Dedifferentiated amniotic fluid mesenchymal stem cell (primary cell): ENCODE results near the gene MYO1E.

Source experiments
- DNase-seq: peaks from one replicate; pipeline ENCODE4 v3.0.0-alpha.2; 2016; ENCODE audit errors: extremely low spot score

Gene MYO1E

DNA sequence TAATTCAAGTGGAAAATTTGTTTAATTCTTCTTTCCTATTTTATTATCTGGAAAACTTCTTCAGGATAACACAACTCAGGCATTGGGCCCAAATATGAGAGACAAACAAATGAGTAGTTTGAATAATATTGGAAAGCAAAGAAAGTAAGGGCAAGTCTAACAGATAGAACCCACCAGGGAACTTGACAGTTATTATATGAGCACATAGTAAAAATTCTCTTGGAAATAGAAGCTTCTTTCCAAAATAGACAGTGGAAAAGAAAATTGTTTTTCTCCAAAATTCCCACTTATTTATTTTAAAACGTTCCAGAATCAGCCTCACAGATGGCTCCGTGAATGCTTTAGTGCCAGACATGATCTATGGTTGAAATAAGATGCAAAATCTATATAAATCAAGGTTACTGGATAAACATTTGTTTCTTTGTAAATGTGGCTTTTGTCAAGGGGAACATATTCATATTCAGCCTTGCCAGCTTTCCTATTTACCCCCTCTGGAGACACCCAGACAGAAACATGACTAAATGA, 142.1 kb downstream of the MYO1E start:
- no peak for DNase-seq

DNA sequence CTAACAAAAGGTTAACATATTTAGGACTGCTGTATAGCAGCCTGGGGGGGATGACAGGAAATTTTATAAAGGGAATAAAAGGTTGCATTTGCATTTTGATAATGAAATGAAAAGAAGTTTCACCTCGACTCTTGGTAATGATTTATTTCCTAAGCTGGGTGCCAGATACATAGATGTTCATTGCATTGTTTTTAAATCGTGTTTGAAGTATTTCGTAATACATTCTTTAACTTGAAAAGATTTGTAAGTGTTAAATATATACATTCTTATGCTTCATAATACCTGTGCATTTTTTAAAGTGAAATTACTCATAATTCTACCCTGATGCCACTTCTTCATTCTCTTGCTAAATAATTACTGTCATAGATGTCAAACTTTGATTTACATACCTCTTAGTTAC, 143.2 kb downstream of the MYO1E start:
- DNase-seq: no peak

DNA sequence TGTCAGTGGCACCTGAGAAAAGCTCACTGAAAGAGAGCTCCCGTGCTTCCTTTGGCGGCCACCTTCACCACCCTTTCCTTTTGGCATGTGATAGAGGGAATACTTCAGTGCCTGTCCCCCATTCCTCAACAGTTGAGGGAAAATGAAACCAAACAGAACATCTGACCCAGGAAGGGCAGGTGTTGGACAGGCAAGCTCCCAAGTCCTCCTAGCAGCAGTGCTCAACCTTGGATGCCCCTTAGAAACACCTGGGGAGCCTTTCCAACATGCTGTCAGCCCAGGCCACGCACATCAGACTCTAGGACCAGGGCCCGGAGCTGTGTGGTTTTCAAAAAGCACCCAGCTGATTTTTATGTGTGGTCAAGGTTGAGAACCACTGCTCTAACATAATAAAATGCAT, 143.7 kb downstream of the MYO1E start:
- no peak for DNase-seq

DNA sequence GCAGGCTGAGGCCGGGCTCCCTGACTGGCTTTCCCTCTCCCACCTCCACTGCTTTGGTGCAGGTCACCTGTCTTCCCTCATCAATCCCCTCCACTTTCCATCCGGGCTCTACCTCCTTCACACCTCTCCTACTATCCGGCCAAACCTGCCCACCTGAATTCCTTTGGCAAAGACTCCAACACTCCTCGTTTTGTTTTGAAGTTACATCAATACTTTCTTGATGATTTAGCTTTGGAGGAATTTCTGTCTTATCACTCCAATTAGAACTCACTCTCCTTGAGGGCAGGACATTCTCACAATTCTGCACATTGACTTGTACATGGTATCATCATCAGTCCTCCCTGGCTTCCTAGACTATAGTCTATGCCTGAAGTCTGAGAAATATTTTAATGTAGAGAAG, 145.7 kb downstream of the MYO1E start:
- no peak for DNase-seq

DNA sequence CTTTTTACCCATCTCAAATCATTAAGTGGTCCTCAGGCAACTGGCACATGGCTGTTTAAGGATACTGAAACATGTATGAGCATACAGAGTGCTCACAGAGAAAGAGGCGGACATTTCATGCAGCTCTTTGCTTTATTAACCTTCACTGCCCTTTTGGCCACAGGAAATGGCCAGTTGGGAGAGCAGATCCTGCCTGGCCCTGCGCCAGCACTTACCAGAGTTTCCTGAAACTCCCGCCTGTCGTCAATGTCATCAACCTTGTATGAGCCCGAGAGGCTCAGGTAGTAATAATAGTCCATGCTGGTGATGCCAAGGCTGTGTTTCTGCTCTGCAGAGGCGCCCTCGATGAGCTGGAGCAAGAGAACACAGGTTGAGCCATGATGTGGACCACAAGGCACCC, 148.2 kb downstream of the MYO1E start:
- DNase-seq: no peak

DNA sequence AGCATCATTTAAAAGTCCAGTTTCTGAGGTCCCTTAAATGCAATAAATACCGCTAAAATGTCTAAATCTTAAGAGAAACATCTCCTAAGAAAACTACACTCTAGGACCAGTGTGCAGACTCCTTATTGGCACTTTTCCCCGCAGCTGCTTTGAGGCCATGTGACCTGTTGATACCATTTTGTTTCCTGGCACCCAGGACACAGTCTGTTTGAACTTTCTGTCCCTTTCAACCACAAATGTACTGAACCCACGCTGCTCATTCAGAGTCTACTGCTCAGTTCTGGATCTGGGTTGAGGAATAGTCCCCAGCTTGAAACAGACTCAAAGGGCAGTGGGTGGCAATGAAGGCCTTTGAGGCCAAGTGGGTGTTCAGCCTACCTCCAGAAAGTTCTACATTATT, 148.9 kb downstream of the MYO1E start:
- DNase-seq: no peak

DNA sequence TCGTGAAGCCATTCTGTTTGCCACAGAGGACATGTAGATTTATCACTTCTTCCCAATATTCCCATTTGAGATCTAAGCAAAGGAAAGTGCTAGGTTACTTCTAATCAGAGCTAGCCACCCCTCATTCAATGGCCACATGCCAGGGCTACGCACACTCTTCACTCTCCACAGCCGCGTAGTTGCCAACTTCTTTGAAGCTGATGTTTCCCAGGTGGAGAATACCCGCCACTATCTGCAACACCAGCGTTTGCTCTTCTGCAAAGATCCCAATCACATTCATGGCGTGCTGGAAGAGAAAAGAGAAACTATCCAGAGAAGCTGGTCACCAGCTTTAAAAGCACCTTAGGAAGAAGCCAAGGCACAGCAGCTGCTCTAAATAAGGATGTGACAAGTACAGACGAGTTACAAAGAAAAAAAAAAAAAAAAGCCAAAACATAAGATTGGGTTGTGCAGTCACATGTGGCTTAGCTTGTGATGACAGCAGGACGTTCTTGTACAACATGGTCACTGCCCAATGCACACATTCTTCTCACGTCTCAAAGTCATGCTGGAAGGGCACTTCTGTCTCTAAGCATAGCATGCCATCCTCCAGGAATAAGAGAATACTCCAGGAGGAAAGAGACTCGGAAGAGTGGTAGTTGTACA, 149.6 kb downstream of the MYO1E start:
- DNase-seq: no peak

DNA sequence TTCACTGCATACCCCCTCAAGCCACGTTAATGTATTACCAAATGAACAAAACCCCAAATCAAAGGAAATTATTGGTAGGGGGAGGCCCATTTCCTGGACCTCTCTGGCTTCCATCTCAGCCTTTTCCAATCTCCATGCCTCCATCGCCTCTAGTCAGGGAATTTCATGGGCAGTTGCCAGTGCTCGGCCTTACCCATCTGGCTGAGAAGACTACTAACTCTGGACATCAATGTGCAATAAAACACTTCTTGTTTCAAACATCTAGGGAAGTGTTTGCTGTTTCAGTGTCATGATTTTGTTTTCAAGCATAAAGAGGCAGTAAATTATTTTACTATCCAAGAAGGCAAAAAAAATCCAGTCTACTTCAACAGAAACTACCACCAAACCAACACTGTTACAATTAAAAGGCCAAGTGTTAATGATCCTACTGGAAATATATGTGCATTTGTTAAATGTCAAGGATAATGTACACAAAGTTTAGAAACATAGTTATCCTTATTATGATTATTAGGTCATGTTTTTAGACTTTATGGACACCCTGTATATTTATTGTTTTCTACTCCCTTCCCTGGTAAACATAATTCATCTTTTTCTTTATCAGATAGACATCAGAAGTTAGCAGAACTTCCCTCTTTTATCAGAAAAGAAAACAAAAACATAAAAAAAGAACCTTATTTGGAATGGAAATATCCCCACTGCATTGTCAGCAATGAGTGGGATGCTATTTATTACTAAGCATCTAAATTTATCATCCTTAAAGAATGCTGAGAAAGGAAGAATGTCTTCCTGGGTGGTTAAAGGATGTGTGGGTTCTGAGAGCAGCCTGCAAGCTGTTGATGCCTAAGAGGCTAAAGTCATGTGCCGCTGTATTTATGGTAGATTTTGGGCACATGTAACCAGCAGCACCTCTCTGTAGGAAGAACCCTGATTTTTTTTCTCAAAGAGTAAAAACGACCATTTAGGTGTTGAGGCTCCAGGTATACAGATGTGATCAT, 150.9 kb downstream of the MYO1E start:
- peak; percentile 69 for DNase-seq

DNA sequence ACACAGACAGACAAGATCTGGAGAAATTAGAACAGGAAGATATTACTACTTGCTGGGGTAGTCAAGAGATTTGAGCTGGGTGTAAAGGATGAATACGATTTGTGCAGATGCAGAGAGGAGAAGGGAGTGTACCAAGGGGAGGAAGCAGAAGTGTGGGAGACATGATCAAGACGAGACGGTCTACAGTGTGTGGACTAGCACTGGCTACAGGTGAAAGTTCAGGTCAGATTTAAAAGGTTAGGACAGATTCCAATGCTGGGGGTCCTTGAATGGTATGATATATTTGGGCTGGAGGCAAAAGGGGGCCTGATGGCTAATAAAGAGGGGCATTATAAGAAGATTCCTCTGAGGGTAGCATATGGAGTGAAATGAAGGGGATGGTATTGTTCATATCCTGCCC, 154.0 kb downstream of the MYO1E start:
- DNase-seq: no peak

DNA sequence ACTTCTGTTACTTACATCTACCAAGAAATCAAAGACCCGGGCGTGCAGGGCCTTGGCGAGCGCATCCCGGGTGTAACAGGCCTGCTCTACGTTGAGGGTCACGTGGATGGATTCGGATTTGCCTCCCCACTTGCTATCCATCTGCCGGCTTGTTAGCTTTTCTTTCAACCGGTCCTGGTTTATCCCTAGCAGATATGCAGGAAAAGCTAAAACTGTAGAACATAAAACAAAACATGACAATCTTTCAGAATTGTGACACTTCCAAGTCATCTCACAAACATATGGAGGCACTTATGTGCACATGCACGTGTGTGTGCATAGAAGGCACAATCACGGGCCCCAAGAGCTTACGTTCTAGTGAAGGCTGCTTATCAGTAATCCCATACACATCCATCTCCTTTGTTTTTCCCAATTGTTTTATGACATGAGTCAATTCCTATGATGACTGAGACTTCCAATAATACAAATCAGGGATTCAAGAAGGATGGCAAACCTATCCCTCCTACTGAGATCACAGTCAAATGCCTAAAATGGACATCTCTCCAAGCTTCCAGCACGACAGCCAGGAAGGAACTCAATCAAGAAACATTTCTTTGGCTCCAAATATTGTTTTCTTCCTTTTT, 154.7 kb downstream of the MYO1E start:
- no peak for DNase-seq

DNA sequence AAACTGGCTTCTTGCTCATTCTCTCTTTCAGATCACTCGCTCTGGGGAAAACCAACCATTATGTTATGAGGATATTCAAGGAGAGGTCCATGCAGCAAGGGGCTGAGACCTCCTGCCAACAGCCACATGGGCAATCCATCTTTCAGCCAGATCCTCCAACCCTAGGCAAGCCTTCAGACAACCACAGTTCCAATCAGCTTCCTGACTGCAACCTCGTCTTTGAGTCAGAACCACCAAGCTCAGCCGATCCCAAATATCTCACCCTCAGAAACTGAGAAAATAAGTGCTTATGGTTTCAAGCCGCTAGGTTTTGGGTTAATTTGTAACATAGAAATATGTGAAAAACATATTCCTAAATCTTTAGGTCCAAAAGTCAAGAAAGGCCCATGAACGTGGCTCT, 155.8 kb downstream of the MYO1E start:
- DNase-seq: no peak

DNA sequence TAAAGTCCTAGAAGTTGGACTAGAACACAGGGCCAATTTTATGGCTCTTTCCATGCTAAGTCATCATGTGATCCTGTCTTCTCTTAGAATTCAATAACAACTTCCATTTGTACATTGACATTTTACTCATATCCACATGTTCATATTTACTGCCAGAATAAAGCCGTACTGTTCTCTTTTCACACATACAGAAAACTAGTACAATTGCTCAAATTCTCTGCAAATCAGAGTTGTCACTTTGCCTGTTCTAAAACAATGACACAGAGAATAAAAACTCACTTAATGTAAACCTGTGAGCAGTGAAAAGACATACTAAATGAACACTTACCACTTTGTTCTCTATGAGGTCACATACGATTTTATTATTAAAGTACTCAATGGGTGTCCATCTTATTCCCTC, 162.5 kb downstream of the MYO1E start:
- no peak for DNase-seq

DNA sequence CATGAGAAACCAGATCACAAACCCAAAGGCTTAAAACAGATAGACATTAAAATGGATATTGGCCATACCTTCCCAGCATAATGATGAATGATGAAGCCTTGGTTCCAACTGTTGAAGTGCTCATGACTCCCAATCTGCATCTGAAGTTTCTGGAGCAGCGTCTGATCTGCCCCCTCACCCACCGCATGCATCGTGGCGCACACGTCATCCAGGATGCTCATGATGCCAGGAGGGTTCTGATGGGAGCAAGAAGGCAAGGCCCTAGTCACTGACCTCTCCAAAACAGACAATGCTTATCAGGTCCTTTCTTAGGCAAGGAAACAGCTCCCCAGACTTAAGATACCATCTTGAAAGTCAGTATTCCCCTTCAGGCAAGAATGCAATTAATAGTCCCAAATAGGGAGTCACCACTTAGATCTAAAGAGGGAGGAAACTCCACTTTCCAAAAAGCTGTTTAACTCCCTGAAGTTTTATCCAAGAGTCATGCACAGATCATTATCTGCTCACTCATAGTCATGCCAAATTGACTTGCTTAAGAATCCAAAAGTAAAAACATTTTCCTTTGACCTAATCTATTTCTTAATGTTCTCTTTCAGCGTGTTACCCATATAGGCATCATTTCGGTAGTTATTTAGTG, 163.9 kb downstream of the MYO1E start:
- peak; percentile 30 for DNase-seq

DNA sequence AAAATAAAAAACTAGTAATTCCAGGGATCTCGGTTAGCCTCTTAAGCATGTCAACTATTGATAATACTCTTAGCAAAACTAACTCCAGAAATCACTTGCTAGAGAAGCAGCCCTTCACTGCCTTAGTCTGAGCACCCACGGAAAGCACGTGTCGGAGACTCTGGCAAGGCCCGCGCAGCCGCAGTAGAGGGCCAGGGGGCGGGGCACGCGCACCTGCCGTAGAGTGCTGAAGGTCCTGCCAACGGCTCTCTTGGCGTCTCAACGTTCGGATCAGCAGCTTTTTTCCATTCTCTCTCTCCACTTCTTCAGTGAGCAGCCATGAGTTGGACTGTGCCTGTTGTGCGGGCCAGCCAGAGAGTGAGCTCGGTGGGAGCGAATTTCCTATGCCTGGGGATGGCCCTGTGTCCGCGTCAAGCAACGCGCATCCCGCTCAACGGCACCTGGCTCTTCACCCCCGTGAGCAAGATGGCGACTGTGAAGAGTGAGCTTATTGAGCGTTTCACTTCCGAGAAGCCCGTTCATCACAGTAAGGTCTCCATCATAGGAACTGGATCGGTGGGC, 166.0 kb downstream of the MYO1E start, which contains the start of gene LDHAL6B:
LDHAL6B (plus strand) TSS at position 221 of the 561 bp plus-strand sequence; CDS start at position 319, 98 bp downstream.
- no peak for DNase-seq

DNA sequence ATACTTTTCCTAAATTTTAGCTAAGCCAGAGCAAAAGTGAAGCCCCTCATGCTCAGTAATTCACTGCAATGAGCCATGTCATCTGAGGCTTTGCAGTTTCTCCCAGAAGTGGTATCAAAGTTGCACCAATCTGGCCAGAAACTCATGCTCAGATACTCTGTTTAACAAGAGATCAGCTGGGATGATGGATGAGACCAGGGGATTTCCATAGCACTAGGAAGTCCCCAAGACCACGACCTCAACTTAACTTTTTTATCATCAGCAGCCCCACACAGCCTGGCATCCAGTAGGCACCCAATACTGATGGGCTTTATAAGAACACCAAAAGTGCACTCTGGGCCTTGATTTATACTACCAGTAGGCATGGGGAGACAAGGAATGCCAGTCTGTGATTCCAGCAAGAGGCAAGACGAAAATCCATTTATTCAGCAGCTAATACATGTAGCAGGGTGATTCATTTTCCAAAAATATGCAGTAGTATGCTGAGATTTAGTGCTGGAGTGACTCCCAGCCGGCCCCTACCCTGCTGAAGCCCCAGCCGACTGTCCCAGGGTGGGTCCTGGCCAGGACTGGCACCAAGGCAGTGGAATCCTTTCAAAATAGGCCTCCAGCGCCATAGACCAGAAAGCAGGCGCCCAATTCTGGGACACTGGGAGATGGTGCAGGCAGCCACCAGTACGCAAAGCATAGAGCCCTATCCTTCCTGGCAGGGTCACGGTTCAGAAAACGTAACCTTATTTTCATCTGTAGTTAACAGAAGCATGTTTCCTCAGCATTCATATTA, 166.6 kb downstream of the MYO1E start:
- no peak for DNase-seq

DNA sequence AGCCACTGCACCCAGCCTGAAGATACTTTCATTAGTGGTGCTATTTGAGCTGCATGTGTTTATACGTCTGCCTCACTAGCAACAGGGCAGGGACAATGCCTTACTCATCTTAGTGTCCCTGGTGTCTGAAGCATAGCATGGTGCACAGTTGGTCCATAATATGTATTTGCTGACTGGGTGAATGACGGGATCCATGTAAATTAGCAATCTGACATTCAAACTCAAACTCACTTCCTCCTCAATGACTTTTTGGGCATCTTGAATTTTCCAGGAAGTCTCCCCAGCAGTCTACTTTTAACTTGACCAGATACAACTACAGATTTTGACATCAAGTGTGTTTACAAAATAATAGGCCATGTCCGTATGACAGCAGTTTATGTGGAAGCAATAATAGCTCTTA, 169.0 kb downstream of the MYO1E start:
- DNase-seq: no peak

DNA sequence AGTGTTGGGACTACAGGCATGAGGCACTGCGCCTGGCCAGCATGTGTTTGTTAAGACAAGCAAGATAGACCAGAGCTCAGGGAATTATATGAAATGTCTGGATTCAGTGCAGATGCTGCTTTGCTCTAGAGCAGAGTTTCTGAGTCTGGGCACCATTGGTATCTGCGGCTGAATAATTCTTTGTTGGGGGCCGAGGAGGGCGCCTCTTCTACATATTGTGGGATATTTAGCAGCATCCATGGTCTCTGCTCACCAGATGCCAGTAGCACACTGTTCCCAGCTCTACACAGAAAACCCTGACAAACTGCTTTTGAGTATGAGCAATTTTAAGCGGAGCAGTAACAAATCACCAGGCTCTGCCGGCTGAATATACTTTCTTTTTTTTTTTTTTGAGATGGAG, 169.7 kb downstream of the MYO1E start:
- no peak for DNase-seq

DNA sequence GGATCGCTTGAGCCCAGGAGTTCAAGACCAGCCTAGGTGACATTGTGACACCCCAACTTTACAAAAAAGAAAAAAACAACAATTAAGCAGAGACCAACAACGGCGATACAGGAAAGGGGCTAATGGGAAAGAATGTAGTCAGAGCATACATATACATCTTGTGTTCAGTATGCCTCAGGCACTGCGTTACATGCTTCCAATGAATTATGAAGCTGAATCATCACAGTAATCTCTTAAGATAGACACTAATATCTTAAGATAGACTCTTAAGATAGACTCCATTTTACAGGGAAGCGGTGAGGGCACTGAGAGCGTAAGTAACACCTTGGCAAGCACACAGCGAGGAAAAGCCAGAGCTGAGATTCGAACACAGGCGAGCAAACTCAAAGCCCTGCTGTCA, 172.1 kb downstream of the MYO1E start:
- no peak for DNase-seq

DNA sequence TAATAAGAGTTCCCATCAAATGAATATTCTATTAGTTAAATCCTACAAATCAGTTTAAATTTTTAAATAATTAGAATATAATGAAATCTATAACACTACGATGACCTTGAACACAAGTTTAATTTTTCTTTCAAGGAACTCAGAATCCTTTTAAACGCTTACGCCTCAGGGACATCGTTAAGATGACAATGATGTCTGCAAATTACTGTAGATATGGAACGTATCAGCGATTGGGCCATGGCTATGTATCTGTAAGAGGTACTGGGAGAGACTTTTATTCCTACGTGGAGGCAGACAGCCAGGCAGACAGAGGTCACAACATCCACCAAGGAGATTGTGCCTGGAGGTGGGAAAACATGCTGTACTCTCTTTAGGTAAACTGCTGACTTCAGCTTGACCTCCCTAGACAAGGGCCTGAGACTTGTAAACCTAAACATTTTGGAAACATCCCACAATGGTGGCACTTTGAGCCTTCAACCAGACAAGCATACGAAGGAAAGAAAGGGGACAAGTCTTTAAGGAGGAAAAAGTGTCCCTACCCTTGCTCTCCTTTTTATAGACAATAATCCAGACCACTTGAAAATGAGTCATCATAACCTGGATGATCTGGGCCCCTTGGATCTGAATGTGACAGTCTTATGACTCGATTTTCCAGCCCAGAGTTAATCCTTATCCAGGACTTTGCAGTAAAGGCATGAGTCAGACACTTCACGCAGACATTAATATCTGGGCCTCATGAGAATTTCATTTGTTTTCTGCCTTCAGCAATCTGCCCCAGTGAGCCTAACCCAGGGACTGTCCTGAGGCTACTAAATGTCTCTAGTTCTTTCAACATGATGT, 172.8 kb downstream of the MYO1E start:
- DNase-seq: peak; percentile 31

DNA sequence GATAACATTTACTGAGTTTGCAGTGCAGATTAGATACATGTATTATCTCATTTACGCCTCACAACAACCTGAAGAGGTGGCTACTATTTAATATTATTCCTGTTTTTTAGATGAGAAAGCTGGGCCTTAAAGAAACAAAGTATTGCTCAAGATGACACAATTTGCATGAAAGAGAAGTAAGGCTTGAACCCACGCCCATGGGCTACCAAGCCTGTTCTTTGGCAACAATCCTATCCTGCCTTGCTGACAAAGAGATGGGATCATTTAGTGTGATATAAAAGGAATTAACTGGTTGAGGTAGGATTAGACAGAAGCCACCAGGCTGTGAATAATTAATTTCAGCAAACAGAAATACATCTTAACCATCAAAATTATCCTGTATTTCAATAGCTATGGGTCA, 175.2 kb downstream of the MYO1E start:
- DNase-seq: no peak
